ENCODE measurements around the gene SYDE2.
"Not testable (repeated sequence)": the region's sequence is repeated elsewhere in the genome, so short reads cannot be mapped to it uniquely, and the experiment has no call there.

Gene SYDE2

DNA sequence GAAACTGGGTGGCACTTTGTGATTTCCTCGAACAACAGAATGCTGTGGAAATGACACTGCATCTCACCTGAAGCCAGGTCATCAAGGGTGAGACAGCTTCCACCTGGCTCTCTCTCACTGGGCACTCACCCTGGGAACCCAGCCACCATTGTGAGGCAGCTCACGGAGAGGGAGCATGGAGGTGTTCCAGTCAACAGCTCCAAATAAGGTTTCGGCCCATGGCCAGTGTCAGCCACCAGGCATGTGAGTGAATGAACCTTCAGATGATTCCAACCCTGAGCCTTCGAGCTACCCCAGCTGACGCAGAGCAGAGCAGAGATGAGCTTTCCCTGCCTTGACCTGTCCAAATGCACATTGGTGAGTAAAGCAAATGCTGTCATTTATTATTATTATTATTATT, 58.1 kb downstream of the SYDE2 start:
- Histone ChIP-seq H3K9me3 (ENCODE audit: insufficient read depth, low read depth, low read length) (no peaks in the 10 kb centered on the region), H3K9ac (ENCODE audit: low read depth, low read length) (no peak overlapping the region), H3K4me3 (ENCODE audit: low read length) (no peak overlapping the region), H3K27me3 (ENCODE audit: insufficient read depth, low read length) (no peaks in the 10 kb centered on the region), H3K27ac (ENCODE audit: low read depth, low read length) (no peak overlapping the region), H3K36me3 (ENCODE audit: insufficient read depth, low read length) (no peaks in the 10 kb centered on the region), H3K4me1 (ENCODE audit: insufficient read depth, low read length) (peaks cover 24% of the 10 kb centered on the region)
- whole genome bisulfite sequencing = 92% methylated on average over 5 of the region's 5 CpGs

DNA sequence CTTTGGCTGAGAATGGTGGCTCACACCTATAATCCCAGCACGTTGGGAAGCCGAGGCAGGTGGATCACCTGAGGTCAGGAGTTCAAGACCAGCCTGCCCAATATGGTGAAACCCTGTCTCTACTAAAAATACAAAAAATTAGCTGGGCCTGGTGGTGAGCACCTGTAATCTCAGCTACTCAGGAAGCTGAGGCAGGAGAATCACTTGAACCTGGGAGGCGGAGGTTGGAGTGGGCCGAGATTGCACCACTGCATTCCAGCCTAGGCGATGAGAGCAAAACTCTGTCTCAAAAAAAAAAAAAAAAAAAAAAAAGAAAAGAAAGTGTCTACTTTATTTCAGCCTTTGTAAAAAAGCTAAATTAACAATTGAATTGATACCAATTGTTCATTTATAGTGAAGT, 62.4 kb downstream of the SYDE2 start:
- H3K36me3 ChIP-seq (ENCODE audit: insufficient read depth, low read length); H3K4me1 ChIP-seq (ENCODE audit: insufficient read depth, low read length); H3K27ac ChIP-seq (ENCODE audit: low read depth, low read length); H3K27me3 ChIP-seq (ENCODE audit: insufficient read depth, low read length); H3K9ac ChIP-seq (ENCODE audit: low read depth, low read length); H3K4me3 ChIP-seq (ENCODE audit: low read length); H3K9me3 ChIP-seq (ENCODE audit: insufficient read depth, low read depth, low read length): not testable (repeated sequence)
- 93% methylated on average over 4 of the region's 5 CpGs for WGBS

DNA sequence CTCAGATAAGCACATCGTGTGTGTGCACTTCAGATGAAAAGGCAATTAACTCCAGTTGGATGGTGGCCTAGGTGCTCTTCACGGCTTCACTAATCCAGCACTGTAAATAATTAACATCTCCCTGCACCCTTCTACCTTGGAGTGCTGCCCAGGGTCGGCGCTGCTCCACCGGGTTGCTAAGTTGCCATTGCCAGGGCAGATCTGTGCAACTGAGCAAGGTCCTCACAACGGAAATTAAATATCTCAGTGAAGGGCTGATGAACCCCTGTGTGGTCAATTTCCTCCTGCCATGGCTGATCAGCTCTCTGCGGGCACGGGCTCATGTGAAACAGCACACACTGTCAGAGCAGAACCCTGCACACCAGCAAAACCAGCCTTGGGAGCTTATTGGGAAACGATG, 63.2 kb downstream of the SYDE2 start:
- no peak overlapping the region for H3K9ac ChIP-seq (ENCODE audit: low read depth, low read length)
- 89% methylated on average over 9 of the region's 9 CpGs for WGBS
- no peaks in the 10 kb centered on the region for H3K4me1 ChIP-seq (ENCODE audit: insufficient read depth, low read length)
- no peaks in the 10 kb centered on the region for H3K27me3 ChIP-seq (ENCODE audit: insufficient read depth, low read length)
- no peak overlapping the region for H3K27ac ChIP-seq (ENCODE audit: low read depth, low read length)
- H3K36me3 ChIP-seq (ENCODE audit: insufficient read depth, low read length) = no peaks in the 10 kb centered on the region
- no peak overlapping the region for H3K4me3 ChIP-seq (ENCODE audit: low read length)
- H3K9me3 ChIP-seq (ENCODE audit: insufficient read depth, low read depth, low read length) = no peaks in the 10 kb centered on the region

DNA sequence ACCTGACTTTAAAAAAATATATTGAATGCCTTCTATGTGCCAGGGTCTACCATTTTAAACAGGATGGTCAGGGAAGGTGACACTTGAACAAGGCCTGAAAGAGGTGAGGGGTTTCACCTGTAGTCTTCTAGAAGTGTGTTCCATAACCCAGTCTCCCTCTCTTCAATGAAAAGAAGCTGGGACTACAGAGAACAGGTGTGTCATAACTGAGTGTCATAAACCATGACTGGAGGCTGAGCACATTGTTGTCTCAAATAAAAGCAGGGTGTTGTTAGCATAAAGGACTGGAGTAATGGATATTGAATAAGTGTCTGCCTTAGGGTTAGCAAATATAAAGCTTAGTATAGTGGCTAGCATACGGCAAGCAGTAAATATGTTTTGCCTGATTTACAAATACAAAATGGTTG, 65.4 kb downstream of the SYDE2 start:
- 100% methylated on average over 1 of the region's 1 CpG for WGBS
- H3K27me3 ChIP-seq (ENCODE audit: insufficient read depth, low read length) = no peaks in the 10 kb centered on the region
- H3K27ac ChIP-seq (ENCODE audit: low read depth, low read length) = no peak overlapping the region
- H3K9me3 ChIP-seq (ENCODE audit: insufficient read depth, low read depth, low read length) = no peaks in the 10 kb centered on the region
- H3K9ac ChIP-seq (ENCODE audit: low read depth, low read length) = no peak overlapping the region
- no peaks in the 10 kb centered on the region for H3K36me3 ChIP-seq (ENCODE audit: insufficient read depth, low read length)
- no peak overlapping the region for H3K4me3 ChIP-seq (ENCODE audit: low read length)
- H3K4me1 ChIP-seq (ENCODE audit: insufficient read depth, low read length) = no peaks in the 10 kb centered on the region

DNA sequence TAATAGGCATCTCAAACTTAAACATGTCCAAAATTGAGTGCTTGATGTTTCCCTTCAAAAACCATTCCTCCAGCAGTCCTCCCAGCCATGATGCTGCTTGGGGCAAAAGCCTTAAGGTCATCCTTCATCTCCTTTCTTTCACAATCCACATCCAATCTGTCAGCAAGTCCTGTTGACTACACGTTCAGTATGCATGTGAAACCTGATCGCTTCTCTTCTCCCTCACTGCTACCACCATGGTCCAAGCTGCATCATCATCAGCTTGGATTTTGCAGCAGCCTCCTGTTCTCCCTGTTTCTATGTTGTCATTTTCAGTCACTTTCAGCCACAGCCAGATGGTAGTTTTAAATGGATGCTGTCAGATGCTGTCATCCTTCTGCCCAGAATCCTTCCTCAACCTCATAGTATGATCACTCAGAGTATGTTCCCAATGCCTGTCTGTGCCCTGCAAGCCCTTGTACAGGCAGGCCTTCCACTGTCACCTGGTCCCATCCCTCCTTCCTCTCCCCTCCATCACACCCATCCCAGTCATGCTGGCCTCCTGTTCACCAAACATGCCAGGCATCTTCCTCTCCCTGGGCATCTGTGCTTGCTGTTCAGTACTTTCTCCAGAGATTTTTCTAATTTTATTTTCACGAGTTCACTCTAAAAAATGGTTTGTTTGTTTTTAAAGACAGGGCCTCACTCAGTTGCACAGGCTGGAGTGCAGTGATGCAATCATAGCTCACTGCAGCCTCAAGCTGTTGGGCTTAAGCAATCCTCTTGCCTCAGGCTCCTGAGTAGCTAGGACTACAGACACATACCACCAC, 66.0 kb downstream of the SYDE2 start:
- no peak overlapping the region for H3K27ac ChIP-seq (ENCODE audit: low read depth, low read length)
- H3K9me3 ChIP-seq (ENCODE audit: insufficient read depth, low read depth, low read length) = no peaks in the 10 kb centered on the region
- no peaks in the 10 kb centered on the region for H3K27me3 ChIP-seq (ENCODE audit: insufficient read depth, low read length)
- H3K4me3 ChIP-seq (ENCODE audit: low read length) = no peak overlapping the region
- no peaks in the 10 kb centered on the region for H3K4me1 ChIP-seq (ENCODE audit: insufficient read depth, low read length)
- 75% methylated on average over 3 of the region's 3 CpGs for WGBS
- H3K36me3 ChIP-seq (ENCODE audit: insufficient read depth, low read length) = no peaks in the 10 kb centered on the region
- H3K9ac ChIP-seq (ENCODE audit: low read depth, low read length) = no peak overlapping the region

DNA sequence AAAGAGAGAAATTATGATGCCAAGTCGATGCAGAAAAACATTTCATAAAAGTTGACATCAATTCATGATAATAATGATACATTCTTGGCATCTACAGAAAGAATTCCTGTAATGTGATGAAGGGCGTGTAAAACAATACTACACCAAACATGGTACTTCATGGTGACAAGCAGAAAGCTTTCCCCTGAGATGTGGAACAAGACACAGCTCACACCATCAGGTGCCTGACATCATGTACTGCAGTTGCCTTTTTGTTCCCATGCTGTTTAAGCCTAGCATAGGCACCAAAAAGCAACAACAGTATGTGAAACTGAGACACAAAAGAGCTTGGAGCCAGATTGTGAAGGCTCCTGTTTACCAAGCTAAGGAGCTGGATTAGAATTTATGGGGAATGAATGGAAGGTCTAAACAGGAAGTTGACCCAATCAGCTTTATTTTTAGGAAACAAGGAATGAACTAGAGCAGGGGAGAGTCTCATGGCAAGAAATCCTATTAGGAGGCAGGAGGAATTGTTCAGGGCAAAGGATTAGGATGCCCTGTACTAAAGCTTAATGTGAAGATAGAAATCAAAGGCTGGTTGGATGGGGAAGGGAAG, 67.2 kb downstream of the SYDE2 start:
- Histone ChIP-seq H3K36me3 (ENCODE audit: insufficient read depth, low read length) (no peaks in the 10 kb centered on the region), H3K4me3 (ENCODE audit: low read length) (no peak overlapping the region), H3K9ac (ENCODE audit: low read depth, low read length) (no peak overlapping the region), H3K27me3 (ENCODE audit: insufficient read depth, low read length) (no peaks in the 10 kb centered on the region), H3K4me1 (ENCODE audit: insufficient read depth, low read length) (no peaks in the 10 kb centered on the region), H3K27ac (ENCODE audit: low read depth, low read length) (no peak overlapping the region), H3K9me3 (ENCODE audit: insufficient read depth, low read depth, low read length) (no peaks in the 10 kb centered on the region)
- 92% methylated on average over 1 of the region's 2 CpGs for WGBS

DNA sequence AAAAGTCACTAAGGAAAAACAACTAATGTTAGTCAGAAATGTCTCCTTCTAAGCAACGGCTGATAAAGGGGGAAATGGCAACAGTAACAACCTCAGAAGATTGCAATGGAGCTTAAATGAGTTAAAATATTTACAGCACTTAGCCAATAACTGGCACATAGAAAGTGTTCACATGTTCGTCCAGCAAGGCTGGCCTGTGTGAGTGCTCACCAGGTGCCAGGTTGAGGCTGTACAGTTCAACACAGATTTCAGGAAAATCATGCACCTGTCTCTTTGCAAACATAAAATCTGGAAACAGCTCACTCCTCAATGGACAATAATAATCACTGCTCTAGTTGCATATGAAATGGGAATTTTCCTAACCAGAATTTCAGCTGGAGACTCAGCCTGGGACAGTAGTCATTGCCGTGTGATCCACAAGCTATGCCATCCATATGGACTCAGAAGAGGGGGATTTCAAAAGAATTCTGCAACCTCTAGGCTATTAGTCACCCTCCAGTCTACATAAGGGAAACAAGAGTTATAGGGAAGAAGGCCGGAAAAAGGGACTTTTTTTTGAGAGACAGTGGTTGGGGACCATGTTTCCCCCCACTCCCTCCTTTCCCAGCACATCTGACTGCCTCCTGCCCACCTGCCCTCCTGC, 68.6 kb downstream of the SYDE2 start:
- Histone ChIP-seq H3K4me3 (ENCODE audit: low read length) (no peak overlapping the region), H3K4me1 (ENCODE audit: insufficient read depth, low read length) (no peaks in the 10 kb centered on the region), H3K27ac (ENCODE audit: low read depth, low read length) (no peak overlapping the region), H3K27me3 (ENCODE audit: insufficient read depth, low read length) (no peaks in the 10 kb centered on the region), H3K36me3 (ENCODE audit: insufficient read depth, low read length) (no peaks in the 10 kb centered on the region), H3K9me3 (ENCODE audit: insufficient read depth, low read depth, low read length) (no peaks in the 10 kb centered on the region), H3K9ac (ENCODE audit: low read depth, low read length) (no peak overlapping the region)
- 97% methylated on average over 4 of the region's 4 CpGs for WGBS

DNA sequence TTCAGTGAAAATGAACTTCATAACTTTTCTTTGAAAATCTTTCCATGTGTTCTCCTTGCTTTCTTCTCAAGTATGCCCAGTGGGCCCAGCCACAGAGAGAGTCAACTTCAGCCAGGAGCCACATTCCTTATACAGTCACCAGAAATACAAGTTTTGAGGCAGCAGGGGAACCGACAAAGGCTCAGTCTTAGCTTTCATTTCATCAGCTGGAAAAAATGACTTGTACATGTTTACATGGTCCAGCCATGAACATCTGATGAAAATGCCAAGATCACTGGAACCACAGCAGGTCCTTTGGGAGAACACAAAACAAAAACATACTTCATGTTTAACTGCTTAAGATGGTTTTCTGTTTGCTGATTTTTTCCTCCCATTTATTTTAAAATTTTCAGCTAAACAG, 72.5 kb downstream of the SYDE2 start:
- Histone ChIP-seq H3K27ac (ENCODE audit: low read depth, low read length) (no peak overlapping the region), H3K36me3 (ENCODE audit: insufficient read depth, low read length) (no peaks in the 10 kb centered on the region), H3K9ac (ENCODE audit: low read depth, low read length) (no peak overlapping the region), H3K9me3 (ENCODE audit: insufficient read depth, low read depth, low read length) (no peaks in the 10 kb centered on the region), H3K27me3 (ENCODE audit: insufficient read depth, low read length) (no peaks in the 10 kb centered on the region), H3K4me1 (ENCODE audit: insufficient read depth, low read length) (no peaks in the 10 kb centered on the region), H3K4me3 (ENCODE audit: low read length) (no peak overlapping the region)
- 85% methylated on average over 1 of the region's 1 CpG for WGBS

DNA sequence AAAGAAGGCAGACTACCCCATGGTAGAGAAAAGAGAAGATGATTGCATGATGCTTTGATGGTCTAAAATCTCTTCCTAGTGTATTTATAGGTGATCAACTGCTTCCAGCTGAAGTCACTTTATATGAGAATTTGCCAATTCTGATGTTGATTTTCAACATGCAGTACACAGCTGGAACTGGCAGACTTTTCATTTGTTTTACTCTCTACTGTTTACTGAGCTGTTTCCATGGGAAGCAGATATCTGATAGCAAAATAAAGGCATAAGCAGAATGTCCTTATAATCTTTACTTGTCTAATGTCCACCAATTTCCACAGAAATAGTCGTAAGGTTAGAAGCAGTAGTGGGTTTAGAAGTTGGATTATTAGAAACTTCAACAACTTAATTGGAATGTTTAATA, 74.9 kb downstream of the SYDE2 start:
- Histone ChIP-seq H3K27ac (ENCODE audit: low read depth, low read length) (no peak overlapping the region), H3K4me3 (ENCODE audit: low read length) (no peak overlapping the region)
- 80% methylated on average over 1 of the region's 1 CpG for WGBS

DNA sequence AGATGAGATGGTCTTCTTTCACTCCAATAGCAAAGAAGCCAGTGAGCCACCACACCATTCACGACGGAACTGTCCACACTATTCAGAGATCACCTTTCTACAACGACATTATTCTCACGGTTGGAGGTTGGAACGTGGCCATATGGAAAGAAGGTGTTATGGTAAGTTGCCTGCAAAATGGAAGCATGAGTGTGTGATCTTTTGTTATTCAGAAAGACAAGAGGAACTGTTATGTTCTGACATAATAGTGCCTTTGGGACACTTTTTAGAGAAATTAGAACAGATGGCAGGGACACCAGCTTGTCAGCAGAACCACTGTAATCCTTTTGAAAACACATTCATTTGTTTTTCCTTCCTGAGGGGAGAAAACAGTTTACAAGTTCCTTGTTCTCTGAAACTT, 76.7 kb downstream of the SYDE2 start:
- WGBS = 96% methylated on average over 5 of the region's 5 CpGs

More for the DNA sequence above, 74.9 kb downstream of the SYDE2 start:
- Histone ChIP-seq H3K9me3 (ENCODE audit: insufficient read depth, low read depth, low read length) (no peaks in the 10 kb centered on the region), H3K4me1 (ENCODE audit: insufficient read depth, low read length) (peaks cover 7% of the 10 kb centered on the region), H3K36me3 (ENCODE audit: insufficient read depth, low read length) (no peaks in the 10 kb centered on the region), H3K9ac (ENCODE audit: low read depth, low read length) (no peak overlapping the region), H3K27me3 (ENCODE audit: insufficient read depth, low read length) (no peaks in the 10 kb centered on the region)

DNA sequence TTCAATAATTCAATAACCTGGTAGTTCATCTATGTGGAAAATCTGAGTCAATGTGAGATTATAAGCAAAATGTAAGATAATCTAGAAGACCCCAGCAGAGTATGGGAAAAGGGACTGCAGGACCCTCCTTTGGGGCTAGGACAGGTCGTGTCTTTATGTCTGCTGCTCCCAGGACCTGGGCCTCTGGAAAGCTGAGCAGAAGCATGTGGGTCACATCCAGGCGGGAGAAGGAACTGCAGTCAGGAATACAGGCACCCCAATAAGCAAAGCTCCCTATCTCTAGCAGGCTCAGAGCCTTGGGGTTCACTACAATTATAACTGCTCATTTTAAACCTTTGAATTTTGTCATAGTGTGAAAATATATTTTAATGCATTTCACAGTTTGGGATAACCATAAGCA, 78.6 kb downstream of the SYDE2 start:
- Histone ChIP-seq H3K9ac (ENCODE audit: low read depth, low read length) (no peak overlapping the region), H3K27me3 (ENCODE audit: insufficient read depth, low read length) (no peaks in the 10 kb centered on the region), H3K4me1 (ENCODE audit: insufficient read depth, low read length) (peaks cover 7% of the 10 kb centered on the region), H3K4me3 (ENCODE audit: low read length) (no peak overlapping the region), H3K36me3 (ENCODE audit: insufficient read depth, low read length) (no peaks in the 10 kb centered on the region), H3K9me3 (ENCODE audit: insufficient read depth, low read depth, low read length) (no peaks in the 10 kb centered on the region), H3K27ac (ENCODE audit: low read depth, low read length) (no peak overlapping the region)
- 85% methylated on average over 2 of the region's 2 CpGs for WGBS

More for the DNA sequence above, 76.7 kb downstream of the SYDE2 start:
- Histone ChIP-seq H3K4me1 (ENCODE audit: insufficient read depth, low read length) (peaks cover 7% of the 10 kb centered on the region), H3K36me3 (ENCODE audit: insufficient read depth, low read length) (no peaks in the 10 kb centered on the region), H3K9me3 (ENCODE audit: insufficient read depth, low read depth, low read length) (no peaks in the 10 kb centered on the region), H3K9ac (ENCODE audit: low read depth, low read length) (no peak overlapping the region), H3K27me3 (ENCODE audit: insufficient read depth, low read length) (no peaks in the 10 kb centered on the region), H3K4me3 (ENCODE audit: low read length) (no peak overlapping the region), H3K27ac (ENCODE audit: low read depth, low read length) (no peak overlapping the region)
